SK-MEL-5 (cell line): Measurements from ENCODE around the gene CENATAC. TPM values are rescaled to one million over a fixed set of nuclear protein-coding genes. Genes with fewer than 3 reads are reported as not detected.
A peak's percentile ranks its signal among the peaks of the same experiment; 100 is the strongest.
"Not testable (repeated sequence)": the region's sequence is repeated elsewhere in the genome, so short reads cannot be mapped to it uniquely, and the experiment has no call there.

ENCODE experiments used
- DNase-seq: peaks from one replicate; pipeline ENCODE4 v3.0.0-alpha.2; 2016; ENCODE audit warnings: low read depth, low spot score
- in situ Hi-C: cut with HindIII; loops from 2 replicates; pipeline ENCODE4 v1.10.0; 2016; ENCODE audit warnings: low sequenced_read_pairs, high pct_unique_total_duplicates, low pct_unique_long_range_greater_than_20kb
- total RNA-seq: library from RNA; depleted of rRNA; stranded (reverse); fragments of >200 nt; shearing (Covaris generic); gene quantifications from 2 replicates; pipeline ENCODE4 v1.2.3, GENCODE V29; 2014

The CENATAC gene
- total RNA-seq, 1 experiment from 2014 or later: 9.1 TPM

DNA sequence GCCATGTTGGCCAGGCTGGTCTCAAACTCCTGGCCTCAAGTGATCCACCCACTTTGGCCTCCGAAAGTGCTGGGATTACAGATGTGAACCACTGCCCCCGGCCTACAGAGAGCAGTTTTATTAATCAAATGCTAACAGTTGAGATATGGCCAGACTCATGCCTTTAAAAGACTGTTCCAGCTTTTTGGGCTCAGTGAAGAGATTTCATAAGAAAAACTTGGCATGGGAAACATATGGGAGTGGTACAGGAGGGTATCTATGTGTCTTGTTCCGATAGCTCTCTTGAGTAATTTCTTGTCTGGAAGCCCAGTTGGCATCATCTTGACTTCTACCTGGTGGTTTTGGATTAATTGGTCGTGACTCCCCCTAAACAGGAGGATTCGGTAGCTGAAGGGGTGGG, 40.9 kb downstream of the CENATAC start:
- in situ Hi-C loops: no loop called here
- DNase-seq: no peak

DNA sequence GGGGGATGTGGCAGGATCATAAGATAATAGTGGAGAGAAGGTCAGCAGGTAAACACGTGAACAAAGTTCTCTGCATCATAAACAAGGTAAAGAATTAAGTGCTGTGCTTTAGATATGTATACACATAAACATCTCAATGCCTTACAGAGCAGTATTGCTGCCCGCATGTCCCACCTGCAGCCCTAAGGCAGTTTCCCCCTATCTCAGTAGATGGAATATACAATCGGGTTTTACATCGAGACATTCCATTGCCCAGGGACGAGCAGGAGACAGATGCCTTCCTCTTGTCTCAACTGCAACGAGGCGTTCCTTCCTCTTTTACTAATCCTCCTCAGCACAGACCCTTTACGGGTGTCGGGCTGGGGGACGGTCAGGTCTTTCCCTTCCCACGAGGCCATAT, 41.5 kb downstream of the CENATAC start:
- DNase-seq, in situ Hi-C loops: not testable (repeated sequence)

DNA sequence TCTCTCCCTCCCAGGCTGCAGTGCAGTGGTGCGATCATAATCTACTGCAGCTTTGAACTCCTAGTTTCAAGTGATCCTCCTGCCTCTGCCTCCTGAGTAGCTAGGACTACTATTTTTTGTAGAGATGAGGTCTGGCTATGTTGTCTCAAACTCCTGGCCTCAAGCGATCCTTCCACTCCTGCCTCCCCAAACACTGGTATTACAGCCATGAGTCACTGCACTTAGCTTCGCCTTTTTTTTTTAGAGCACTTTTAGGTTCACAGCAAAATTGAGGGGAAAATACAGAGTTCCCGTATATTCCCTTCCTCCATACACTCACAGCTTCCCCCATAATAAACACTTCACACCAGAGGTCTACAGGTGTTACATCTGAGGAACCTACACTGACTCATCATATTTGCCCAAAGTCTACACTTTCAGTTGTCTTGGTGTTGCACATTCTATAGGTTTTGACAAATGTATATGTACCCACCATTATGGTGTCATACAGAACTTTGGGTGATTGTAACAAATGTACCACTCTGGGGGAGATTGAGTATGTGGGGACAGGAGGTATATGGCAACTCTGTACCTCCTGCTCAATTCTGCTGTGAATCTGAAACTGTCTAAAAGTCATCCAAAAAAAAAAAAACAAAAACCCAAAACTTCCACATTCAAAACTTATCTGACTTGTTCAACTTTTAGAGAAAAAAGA, 44.0 kb downstream of the CENATAC start:
- in situ Hi-C loops: no loop called here
- no peak for DNase-seq

GRCh38 chr11:119042927-119043326, 45.0 kb downstream of the CENATAC start:
- no peak for DNase-seq
- in situ Hi-C loops: no loop called here

- in situ Hi-C loops: no loop called here
- DNase-seq: no peak
Measured at GRCh38 chr11:119044708-119045107, 46.8 kb downstream of the CENATAC start.

DNA sequence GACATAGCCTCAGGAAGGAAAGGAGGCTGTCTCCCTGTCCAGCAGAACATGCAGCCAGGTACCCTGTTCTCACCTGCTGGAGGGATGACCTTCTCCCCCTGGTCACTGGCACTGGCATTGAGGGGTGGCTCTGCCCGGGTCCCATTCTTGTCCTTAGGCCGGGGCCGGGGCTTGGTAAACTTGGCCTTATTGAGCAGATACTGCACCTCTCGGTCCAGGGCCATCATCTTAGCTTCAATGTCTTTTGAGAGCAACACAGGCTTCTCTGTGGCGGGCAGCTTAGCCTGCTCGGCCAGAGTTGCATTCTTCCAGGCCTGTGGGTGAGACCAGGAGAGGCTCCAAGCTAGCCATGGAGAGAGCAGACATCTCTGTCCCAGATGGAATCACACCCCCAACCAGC, 48.6 kb downstream of the CENATAC start:
- DNase-seq: no peak
- in situ Hi-C loops: no loop called here

GRCh38 chr11:119047205-119047604, 49.3 kb downstream of the CENATAC start:
- in situ Hi-C loops: no loop called here
- no peak for DNase-seq

GRCh38 chr11:119048644-119049043, 50.7 kb downstream of the CENATAC start:
- in situ Hi-C loops: no loop called here
- DNase-seq: no peak

- no peak for DNase-seq
- in situ Hi-C loops: no loop called here
Measured at GRCh38 chr11:119049081-119049480, 51.1 kb downstream of the CENATAC start.

DNA sequence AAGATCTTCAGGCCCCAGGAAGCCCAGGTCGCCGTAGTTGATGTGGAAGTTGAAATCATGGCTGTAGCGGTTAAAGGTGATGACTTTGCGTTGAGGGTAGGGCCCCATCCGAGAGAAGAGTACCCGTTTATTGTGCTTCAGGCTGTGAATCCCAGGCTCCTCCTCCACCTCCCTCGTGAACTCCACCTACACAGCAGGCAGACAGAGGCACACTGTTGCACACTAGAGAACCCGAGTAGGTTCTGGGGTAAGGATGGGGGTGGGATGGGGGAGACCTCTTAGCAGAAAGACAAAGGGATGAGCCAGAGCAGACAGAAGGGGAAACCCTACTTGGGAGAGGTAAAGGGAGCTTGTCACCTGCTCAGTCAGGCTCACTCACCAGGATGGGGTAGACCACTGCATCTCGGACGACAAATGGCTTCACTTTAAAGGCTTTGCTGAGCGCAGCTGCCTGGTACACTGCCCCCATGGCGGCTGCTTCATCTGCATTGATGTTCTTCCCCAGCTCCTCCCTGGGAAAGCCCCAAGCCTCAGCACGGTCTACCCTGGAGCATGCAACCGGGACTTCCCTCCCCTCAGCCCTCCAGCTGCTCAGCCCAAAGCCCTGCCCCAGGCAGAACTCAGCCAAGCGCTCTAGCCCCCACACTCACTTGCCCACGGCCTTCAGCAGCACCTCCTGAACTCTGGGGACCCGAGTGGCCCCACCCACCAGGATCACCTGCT, 53.7 kb downstream of the CENATAC start:
- no peak for DNase-seq
- in situ Hi-C loops: no loop called here

DNA sequence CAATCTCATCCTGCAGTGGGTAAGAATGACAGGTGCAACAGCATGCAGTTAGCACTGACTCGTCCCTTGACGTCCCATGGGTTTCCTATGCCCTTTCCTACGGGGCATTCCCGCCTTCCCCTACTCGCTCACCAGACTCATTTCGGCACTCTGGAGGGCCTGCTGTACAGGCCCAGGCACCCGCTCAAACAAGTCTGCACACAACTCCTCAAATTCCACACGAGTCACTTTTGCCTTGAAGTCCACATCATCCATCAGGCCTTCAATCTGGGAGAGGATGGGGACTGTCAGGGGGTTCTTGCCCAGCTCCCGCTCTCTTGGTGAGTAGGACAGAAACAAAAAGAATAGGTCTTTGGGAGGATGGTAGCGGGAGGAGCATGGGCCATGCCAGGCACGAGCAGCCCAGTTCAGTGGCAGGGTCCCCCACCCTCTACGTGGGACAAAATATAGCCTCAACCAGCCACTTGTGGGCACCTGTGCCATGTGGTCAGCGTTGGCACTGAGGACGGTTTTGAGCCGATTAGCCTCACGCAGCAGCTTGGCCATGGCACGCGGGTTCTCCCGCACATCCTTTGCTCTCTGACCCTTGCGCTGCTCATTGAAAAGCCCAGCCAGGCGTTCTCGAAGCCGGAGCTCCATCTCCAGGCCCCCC, 54.4 kb downstream of the CENATAC start:
- in situ Hi-C loops: no loop called here

GRCh38 chr11:119054418-119054817, 56.5 kb downstream of the CENATAC start:
- no peak for DNase-seq
- in situ Hi-C loops: no loop called here

More for the DNA sequence above, 54.4 kb downstream of the CENATAC start:
- no peak for DNase-seq

- DNase-seq: peak; percentile 61
- in situ Hi-C loops: no loop called here
Measured at GRCh38 chr11:119055901-119056300, 58.0 kb downstream of the CENATAC start.

- no peak for DNase-seq
- in situ Hi-C loops: no loop called here
Measured at GRCh38 chr11:119056421-119056999, 58.6 kb downstream of the CENATAC start.

DNA sequence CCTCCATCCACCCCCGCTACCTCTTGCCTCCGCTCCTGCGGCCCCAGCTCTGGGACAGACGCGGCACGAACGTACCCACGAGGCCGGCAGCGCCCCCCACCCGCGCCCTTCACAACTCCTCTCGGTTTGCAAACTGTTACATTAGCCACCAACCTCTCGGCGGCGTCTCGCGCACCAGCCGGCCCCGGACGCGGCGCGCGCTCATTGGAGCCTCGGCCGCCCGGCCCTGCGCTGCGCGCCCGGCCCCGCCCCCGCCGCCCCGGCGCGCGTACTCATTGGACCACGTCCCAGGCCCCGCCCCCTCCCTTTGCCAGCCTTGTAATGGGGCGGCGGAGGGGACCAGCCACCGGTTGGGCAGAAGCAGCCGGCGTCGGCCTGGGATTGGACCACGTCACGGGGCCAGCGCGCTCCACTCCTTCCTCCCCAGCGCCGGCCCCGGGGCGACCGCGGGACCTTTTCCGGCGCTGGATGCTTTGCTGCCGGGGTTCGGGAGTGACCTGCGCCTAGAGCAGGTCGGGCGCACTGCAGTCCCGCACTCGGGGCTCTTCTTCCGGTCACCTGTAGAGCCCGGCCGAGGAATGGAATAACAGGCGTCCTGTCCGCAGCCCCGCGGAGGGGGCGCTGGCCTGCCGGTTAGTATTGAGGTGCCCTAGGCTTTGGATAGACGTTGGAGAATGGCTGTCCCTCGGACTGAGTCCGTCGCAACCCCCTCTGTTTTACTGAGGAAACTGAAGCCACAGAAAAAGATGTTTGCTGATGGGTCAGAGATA, 59.2 kb downstream of the CENATAC start, which contains the start of gene HYOU1:
Gene HYOU1 (minus strand): TSS at position 206 of the 770 bp plus-strand sequence. CDS start 1,045 bp downstream, outside the sequence.
- peak; percentile 92 for DNase-seq
- in situ Hi-C loops: no loop called here

GRCh38 chr11:119059128-119059527, 61.2 kb downstream of the CENATAC start:
- in situ Hi-C loops, DNase-seq: not testable (repeated sequence)

DNA sequence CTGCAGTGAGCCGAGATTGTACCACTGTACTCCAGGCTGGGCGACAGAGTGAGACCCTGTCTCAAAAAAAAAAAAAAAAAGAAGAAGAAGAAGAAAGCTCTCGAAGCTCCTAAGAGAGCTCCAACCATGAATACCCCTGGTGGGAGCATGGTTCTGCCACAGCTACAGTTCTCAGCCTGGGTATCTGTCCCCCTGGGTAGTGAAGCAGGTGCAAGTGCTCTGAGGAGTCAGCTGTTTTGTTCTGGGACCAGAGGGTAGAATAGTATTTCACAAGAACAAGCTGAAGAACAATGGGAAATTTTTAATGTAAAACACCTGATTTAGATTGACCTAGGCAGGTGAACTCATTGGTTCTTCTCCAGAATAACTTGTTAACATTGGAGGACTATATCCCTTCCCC, 63.3 kb downstream of the CENATAC start:
- in situ Hi-C loops: no loop called here

More for the DNA sequence above, 63.3 kb downstream of the CENATAC start:
- DNase-seq: no peak
